Measurements from ENCODE around the gene CFAP65.

CFAP65 gene

GRCh38 chr2:219078126-219078525 is 36.8 kb upstream of the CFAP65 start:
- Histone ChIP-seq H3K4me3 (ENCODE audit: low read length) (no peak overlapping the region), H3K36me3 (ENCODE audit: control insufficient read depth, insufficient read depth, low read length) (peaks cover 11% of the 10 kb centered on the region), H3K27ac (ENCODE audit: low read depth, low read length) (no peak overlapping the region), H3K27me3 (ENCODE audit: control insufficient read depth, insufficient read depth, low read length) (no peaks in the 10 kb centered on the region), H3K9ac (ENCODE audit: low read length) (no peak overlapping the region), H3K4me1 (ENCODE audit: control insufficient read depth, insufficient read depth, low read length) (no peaks in the 10 kb centered on the region)

GRCh38 chr2:219076253-219076652 is 34.9 kb upstream of the CFAP65 start:
- Histone ChIP-seq H3K27me3 (ENCODE audit: control insufficient read depth, insufficient read depth, low read length) (no peaks in the 10 kb centered on the region), H3K4me1 (ENCODE audit: control insufficient read depth, insufficient read depth, low read length) (no peaks in the 10 kb centered on the region), H3K4me3 (ENCODE audit: low read length) (no peak overlapping the region), H3K36me3 (ENCODE audit: control insufficient read depth, insufficient read depth, low read length) (peaks cover 11% of the 10 kb centered on the region), H3K27ac (ENCODE audit: low read depth, low read length) (no peak overlapping the region), H3K9ac (ENCODE audit: low read length) (no peak overlapping the region)

GRCh38 chr2:219073413-219074129 is 32.3 kb upstream of the CFAP65 start:
- peaks cover 11% of the 10 kb centered on the region for H3K36me3 ChIP-seq (ENCODE audit: control insufficient read depth, insufficient read depth, low read length)
- no peaks in the 10 kb centered on the region for H3K4me1 ChIP-seq (ENCODE audit: control insufficient read depth, insufficient read depth, low read length)
- no peak overlapping the region for H3K27ac ChIP-seq (ENCODE audit: low read depth, low read length)
- H3K9ac ChIP-seq (ENCODE audit: low read length) = no peak overlapping the region
- H3K4me3 ChIP-seq (ENCODE audit: low read length) = no peak overlapping the region
- no peaks in the 10 kb centered on the region for H3K27me3 ChIP-seq (ENCODE audit: control insufficient read depth, insufficient read depth, low read length)

GRCh38 chr2:219072741-219073250 is 31.5 kb upstream of the CFAP65 start:
- H3K36me3 ChIP-seq (ENCODE audit: control insufficient read depth, insufficient read depth, low read length) = peaks cover 11% of the 10 kb centered on the region
- no peak overlapping the region for H3K4me3 ChIP-seq (ENCODE audit: low read length)
- H3K9ac ChIP-seq (ENCODE audit: low read length) = no peak overlapping the region
- no peaks in the 10 kb centered on the region for H3K4me1 ChIP-seq (ENCODE audit: control insufficient read depth, insufficient read depth, low read length)
- H3K27ac ChIP-seq (ENCODE audit: low read depth, low read length) = no peak overlapping the region
- H3K27me3 ChIP-seq (ENCODE audit: control insufficient read depth, insufficient read depth, low read length) = no peaks in the 10 kb centered on the region

- Histone ChIP-seq H3K27ac (ENCODE audit: low read depth, low read length) (no peak overlapping the region), H3K4me1 (ENCODE audit: control insufficient read depth, insufficient read depth, low read length) (no peaks in the 10 kb centered on the region), H3K27me3 (ENCODE audit: control insufficient read depth, insufficient read depth, low read length) (no peaks in the 10 kb centered on the region), H3K4me3 (ENCODE audit: low read length) (no peak overlapping the region), H3K36me3 (ENCODE audit: control insufficient read depth, insufficient read depth, low read length) (peaks cover 3% of the 10 kb centered on the region), H3K9ac (ENCODE audit: low read length) (no peak overlapping the region)
Observed at GRCh38 chr2:219071131-219071816, 30.0 kb upstream of the CFAP65 start.

GRCh38 chr2:219065484-219065883 is 24.2 kb upstream of the CFAP65 start:
- Histone ChIP-seq H3K27ac (ENCODE audit: low read depth, low read length) (no peak overlapping the region), H3K9ac (ENCODE audit: low read length) (no peak overlapping the region), H3K36me3 (ENCODE audit: control insufficient read depth, insufficient read depth, low read length) (no peaks in the 10 kb centered on the region), H3K4me3 (ENCODE audit: low read length) (no peak overlapping the region), H3K4me1 (ENCODE audit: control insufficient read depth, insufficient read depth, low read length) (no peaks in the 10 kb centered on the region), H3K27me3 (ENCODE audit: control insufficient read depth, insufficient read depth, low read length) (peaks cover 5% of the 10 kb centered on the region)

GRCh38 chr2:219062081-219062480 is 20.8 kb upstream of the CFAP65 start:
- H3K27me3 ChIP-seq (ENCODE audit: control insufficient read depth, insufficient read depth, low read length) = peaks cover 26% of the 10 kb centered on the region

GRCh38 chr2:219060821-219061791 is 19.8 kb upstream of the CFAP65 start, which contains the start of gene IHH:
IHH (minus strand) TSS chr2:219060921; CDS start chr2:219060467, 454 bp downstream.
- peak within 1 kb of the TSS; percentile 43 for H3K9ac ChIP-seq (ENCODE audit: low read length)
- peaks cover 12% of the 10 kb centered on the region for H3K4me1 ChIP-seq (ENCODE audit: control insufficient read depth, insufficient read depth, low read length)
- H3K4me3 ChIP-seq (ENCODE audit: low read length) = peak within 1 kb of the TSS; percentile 68
- peaks cover 35% of the 10 kb centered on the region for H3K27me3 ChIP-seq (ENCODE audit: control insufficient read depth, insufficient read depth, low read length)
- no peak within 1 kb of the TSS for H3K27ac ChIP-seq (ENCODE audit: low read depth, low read length)
- no peaks in the 10 kb centered on the region for H3K36me3 ChIP-seq (ENCODE audit: control insufficient read depth, insufficient read depth, low read length)

More at GRCh38 chr2:219062081-219062480, 20.8 kb upstream of the CFAP65 start:
- no peak overlapping the region for H3K4me3 ChIP-seq (ENCODE audit: low read length)
- H3K27ac ChIP-seq (ENCODE audit: low read depth, low read length) = no peak overlapping the region
- H3K9ac ChIP-seq (ENCODE audit: low read length) = no peak overlapping the region
- H3K36me3 ChIP-seq (ENCODE audit: control insufficient read depth, insufficient read depth, low read length) = no peaks in the 10 kb centered on the region
- H3K4me1 ChIP-seq (ENCODE audit: control insufficient read depth, insufficient read depth, low read length) = peaks cover 12% of the 10 kb centered on the region

GRCh38 chr2:219059725-219060682 is 18.7 kb upstream of the CFAP65 start:
- Histone ChIP-seq H3K36me3 (ENCODE audit: control insufficient read depth, insufficient read depth, low read length) (peaks cover 2% of the 10 kb centered on the region), H3K27me3 (ENCODE audit: control insufficient read depth, insufficient read depth, low read length) (peaks cover 40% of the 10 kb centered on the region), H3K4me1 (ENCODE audit: control insufficient read depth, insufficient read depth, low read length) (peaks cover 12% of the 10 kb centered on the region), H3K9ac (ENCODE audit: low read length) (peak overlapping the region; percentile 43), H3K27ac (ENCODE audit: low read depth, low read length) (no peak overlapping the region), H3K4me3 (ENCODE audit: low read length) (peak overlapping the region; percentile 68)

GRCh38 chr2:219059375-219059724 is 18.0 kb upstream of the CFAP65 start:
- peak overlapping the region; percentile 68 for H3K4me3 ChIP-seq (ENCODE audit: low read length)
- H3K27me3 ChIP-seq (ENCODE audit: control insufficient read depth, insufficient read depth, low read length) = peaks cover 40% of the 10 kb centered on the region
- H3K36me3 ChIP-seq (ENCODE audit: control insufficient read depth, insufficient read depth, low read length) = peaks cover 6% of the 10 kb centered on the region
- H3K4me1 ChIP-seq (ENCODE audit: control insufficient read depth, insufficient read depth, low read length) = peaks cover 12% of the 10 kb centered on the region
- no peak overlapping the region for H3K27ac ChIP-seq (ENCODE audit: low read depth, low read length)
- H3K9ac ChIP-seq (ENCODE audit: low read length) = peak overlapping the region; percentile 43

Data from rectal smooth muscle tissue (tissue), 1 donor.